MCF 10A (cell line): ENCODE results near the gene NUTM1. TPM values are rescaled to one million over a fixed set of nuclear protein-coding genes. Genes with fewer than 3 reads are reported as not detected.

Experiments
- BruUV-seq: library from RNA; stranded (reverse); fragments of 400-500 nt; replicated peaks from 2 replicates; lab custom pipeline; 2021; lab: Mats Ljungman, UMichigan
- CTCF ChIA-PET: fragments of 300-600 bp; sonication (Branson Sonifier 250); formaldehyde crosslinking; extraction: SDS; loops from one replicate; lab custom pipeline; 2021; ENCODE audit warnings: antibody characterized with exemption, inconsistent platforms; lab: Yijun Ruan, JAX
- POLR2A ChIA-PET: fragments of 300-600, 350-650 bp; sonication (Branson Sonifier 250); formaldehyde crosslinking; extraction: SDS; loops from one replicate; lab custom pipeline; 2020; ENCODE audit warnings: antibody characterized with exemption, inconsistent platforms; lab: Yijun Ruan, JAX
- DNase-seq: peaks from one replicate; pipeline ENCODE4 v3.0.0-alpha.2; 2018; ENCODE audit not compliant: unreplicated experiment
- H3K27ac Mint-ChIP-seq: one replicate; pipeline ENCODE4 v1.8.0; 2022; ENCODE audit warnings: mild to moderate bottlenecking, low read depth, mixed read lengths; ENCODE audit not compliant: unreplicated experiment
- H3K27me3 Mint-ChIP-seq: one replicate; pipeline ENCODE4 v1.8.0; 2022; ENCODE audit warnings: mixed read lengths; ENCODE audit not compliant: insufficient read depth, unreplicated experiment
- H3K36me3 Mint-ChIP-seq: one replicate; pipeline ENCODE4 v1.8.0; 2022; ENCODE audit warnings: mild to moderate bottlenecking, moderate library complexity, mixed read lengths; ENCODE audit not compliant: insufficient read depth, unreplicated experiment
- H3K4me1 Mint-ChIP-seq: one replicate; pipeline ENCODE4 v1.8.0; 2022; ENCODE audit warnings: mixed read lengths; ENCODE audit not compliant: insufficient read depth, unreplicated experiment
- H3K4me3 Mint-ChIP-seq: one replicate; pipeline ENCODE4 v1.8.0; 2022; ENCODE audit warnings: mild to moderate bottlenecking, moderate library complexity, mixed read lengths; ENCODE audit not compliant: unreplicated experiment
- H3K9me3 Mint-ChIP-seq: one replicate; pipeline ENCODE4 v1.8.0; 2022; ENCODE audit warnings: mixed read lengths; ENCODE audit not compliant: unreplicated experiment
- CTCF ChIP-seq: fragments of 200-600 bp; IDR thresholded peaks from one replicate; pipeline ENCODE4 v1.8.0; 2022; ENCODE audit warnings: antibody characterized with exemption, mild to moderate bottlenecking; ENCODE audit not compliant: unreplicated experiment
- intact Hi-C: fragments of 100-400 bp; cut with micrococcal nuclease; formaldehyde crosslinking; loops from 2 replicates; pipeline ENCODE4 v1.14.1; 2022
- total RNA-seq: library from RNA; stranded (reverse); gene quantifications from 2 replicates; pipeline ENCODE4 v1.2.3, GENCODE V29; 2022

Gene NUTM1
- total RNA-seq, 1 experiment from 2014 or later: not detected

DNA sequence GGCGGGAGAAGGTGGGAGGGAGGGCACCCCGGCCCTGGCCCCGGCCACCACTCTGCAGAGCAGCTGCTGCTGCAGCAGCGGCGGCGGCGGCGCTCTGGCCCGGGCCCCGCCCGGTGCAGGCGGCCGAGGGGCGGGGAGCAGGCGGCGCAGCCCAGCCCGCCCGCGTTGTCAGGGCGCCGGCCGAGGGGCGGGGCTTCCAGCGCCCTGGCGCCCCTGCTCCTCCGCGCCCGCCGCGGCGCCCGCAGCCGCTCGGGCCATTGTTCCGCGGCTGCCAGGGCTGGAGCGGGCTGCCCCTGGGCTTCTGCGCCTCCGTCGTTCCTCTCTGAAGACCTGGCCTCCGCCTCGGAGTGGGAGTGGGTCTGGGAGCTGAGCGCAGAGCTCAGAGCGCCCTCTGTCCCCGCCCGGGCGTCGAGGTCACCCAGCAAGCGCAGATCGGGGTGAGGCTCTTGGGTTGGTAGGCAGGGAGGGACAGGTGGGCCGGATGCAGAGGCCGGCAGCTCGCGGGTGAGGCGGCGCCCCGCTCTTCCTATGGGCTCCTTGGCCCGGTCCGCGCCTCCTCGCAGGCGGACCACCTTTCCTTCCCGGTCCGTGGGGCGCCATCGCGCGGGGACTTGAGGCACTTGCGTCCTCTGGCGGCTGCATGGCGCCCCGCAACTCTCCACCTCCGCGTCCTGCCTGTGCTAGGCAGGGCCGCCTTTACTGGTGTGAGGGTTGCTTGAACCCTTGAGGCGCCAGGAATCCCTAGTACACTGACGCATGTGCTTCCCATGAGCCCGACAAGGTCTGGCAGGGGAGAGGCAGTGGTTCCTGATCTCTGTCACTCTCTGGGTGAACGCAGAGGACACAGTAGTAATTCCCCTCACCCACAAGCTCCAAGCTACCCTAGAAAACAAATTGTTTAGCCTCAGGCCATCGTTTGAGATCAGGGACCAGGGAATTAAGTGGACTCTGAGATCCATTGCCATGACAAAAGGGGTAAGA is 24.3 kb downstream of the NUTM1 start, which contains the start of gene LPCAT4:
Gene LPCAT4 (minus strand): TSS at position 96 of the 981 bp plus-strand sequence. CDS start 96 bp downstream, outside the sequence.
- Mint-ChIP-seq H3K9me3 (no peaks in the 10 kb centered on the region), H3K36me3 (peaks cover 13% of the 10 kb centered on the region), H3K4me3 (peak within 1 kb of the TSS; percentile 79), H3K27me3 (no peaks in the 10 kb centered on the region), H3K4me1 (peaks cover 20% of the 10 kb centered on the region), H3K27ac (peak within 1 kb of the TSS; percentile 70)
- intact Hi-C loops: loop anchor here (1.0 kb wide), 5 partner anchors 24 to 305 kb away; partner anchors contain the start of genes NOP10 and NUTM1
- BruUV-seq: TSS peak; percentile 60
- ChIA-PET CTCF (interaction anchor here (0.6 to 3.4 kb wide), 48 partner anchors 7 to 1200 kb away, joined by 3 to 41 read pairs (median 4); partner anchors contain the start of genes KATNBL1, NOP10, NUTM1 and SLC12A6), POLR2A (interaction anchor here (0.7 to 4.2 kb wide), 20 partner anchors 9 to 1139 kb away, joined by 3 to 44 read pairs (median 4); partner anchors contain the start of genes EMC4, KATNBL1, NOP10 and NUTM1)
- DNase-seq: peak; percentile 84
- TF ChIP-seq CTCF: peak; percentile 91

DNA sequence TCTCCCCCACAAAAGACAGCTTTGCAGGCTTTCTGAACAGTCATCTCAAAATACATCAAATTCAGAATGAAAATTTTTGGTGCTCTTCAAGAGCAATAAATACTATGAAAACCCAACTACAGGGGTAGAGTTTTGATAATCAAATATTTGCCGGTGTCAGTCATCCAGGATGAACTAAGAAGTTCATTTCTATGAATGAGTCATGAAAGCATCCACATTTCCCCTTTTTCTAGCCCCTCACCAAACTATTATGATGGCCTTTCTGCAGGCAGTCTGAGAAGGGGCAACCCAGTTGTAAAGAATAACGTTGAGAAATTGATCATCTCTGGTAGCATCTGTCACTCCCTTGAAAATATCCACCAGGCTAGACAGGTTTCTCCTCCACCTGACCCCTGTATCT is 27.0 kb downstream of the NUTM1 start:
- no peak for DNase-seq
- Mint-ChIP-seq H3K9me3 (no peaks in the 10 kb centered on the region), H3K27ac (no peak overlapping the region), H3K36me3 (no peaks in the 10 kb centered on the region), H3K4me3 (no peak overlapping the region), H3K4me1 (peaks cover 12% of the 10 kb centered on the region), H3K27me3 (no peaks in the 10 kb centered on the region)
- no peak for TF ChIP-seq CTCF
- intact Hi-C loops: no loop called here
- no TSS peak for BruUV-seq
- POLR2A ChIA-PET: no interaction called here
- CTCF ChIA-PET: interaction anchor here (1.1 kb wide), 1 partner anchor 12 kb away, joined by 5 read pairs; no protein-coding TSS in a partner anchor

GRCh38 chr15:34370643-34371042 is 27.5 kb downstream of the NUTM1 start:
- Mint-ChIP-seq H3K27me3 (no peaks in the 10 kb centered on the region), H3K4me3 (no peak overlapping the region), H3K4me1 (peaks cover 9% of the 10 kb centered on the region), H3K27ac (no peak overlapping the region), H3K36me3 (no peaks in the 10 kb centered on the region), H3K9me3 (no peaks in the 10 kb centered on the region)
- TF ChIP-seq CTCF: no peak
- POLR2A ChIA-PET: no interaction called here
- BruUV-seq: no TSS peak
- intact Hi-C loops: no loop called here
- CTCF ChIA-PET: no interaction called here
- DNase-seq: no peak

DNA sequence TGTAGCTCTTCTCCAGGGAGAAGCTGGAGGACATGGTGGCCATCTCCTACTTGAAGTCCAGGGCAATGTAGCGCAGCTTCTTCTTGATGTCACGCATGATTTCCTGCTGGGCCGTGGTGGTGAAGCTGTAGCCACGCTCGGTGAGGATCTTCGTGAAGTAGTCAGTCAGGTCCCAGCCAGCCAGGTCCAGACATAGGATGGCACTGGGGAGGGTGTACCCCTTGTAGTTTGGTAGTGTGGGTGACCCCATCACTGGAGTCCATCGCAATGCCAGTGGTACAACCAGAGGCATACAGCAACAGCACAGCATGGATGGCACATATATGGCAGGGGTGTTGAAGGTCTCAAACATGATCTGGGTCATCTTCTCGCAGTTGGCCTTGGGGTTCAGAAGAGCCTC is 30.8 kb downstream of the NUTM1 start:
- Mint-ChIP-seq H3K4me1 (no peaks in the 10 kb centered on the region), H3K27me3 (no peaks in the 10 kb centered on the region), H3K9me3 (no peaks in the 10 kb centered on the region), H3K36me3 (peaks cover 10% of the 10 kb centered on the region), H3K4me3 (no peak overlapping the region), H3K27ac (no peak overlapping the region)
- intact Hi-C loops: no loop called here
- no peak for TF ChIP-seq CTCF
- ChIA-PET CTCF (no interaction called here), POLR2A (no interaction called here)
- DNase-seq: no peak
- no TSS peak for BruUV-seq
